Peyer's patch (tissue), 4 donors: ENCODE measurements around the gene LCP1. TPM values are rescaled to one million over a fixed set of nuclear protein-coding genes. Genes with fewer than 3 reads are reported as not detected.

Experiments
- DNase-seq, 3 donors: peaks; one replicate each; pipeline ENCODE4 v3.0.0-alpha.2; 2017 to 2019
- H3K27ac ChIP-seq, 4 donors: fragments of 200-600 bp; sonication (generic); one replicate each; pipeline ENCODE4 v1.5.1; 2016 to 2019
- H3K27me3 ChIP-seq, 2 donors: fragments of 200-600 bp; sonication (generic); one replicate each; pipeline ENCODE4 v1.5.1; 2019
- H3K36me3 ChIP-seq, 3 donors: fragments of 200-600 bp; sonication (generic); one replicate each; pipeline ENCODE4 v1.5.1; 2016 to 2019
- H3K4me1 ChIP-seq, 4 donors: fragments of 200-600 bp; sonication (generic); one replicate each; pipeline ENCODE4 v1.5.1; 2016 to 2019
- H3K4me3 ChIP-seq, 4 donors: fragments of 200-600 bp; sonication (generic); 1 replicate in 3 of 4; 2 replicates in 1 of 4; pipeline ENCODE4 v1.5.1; 2016 to 2019; ENCODE audit warnings: mild to moderate bottlenecking in 1 of 4
- H3K9me3 ChIP-seq, 4 donors: fragments of 200-600 bp; sonication (generic); one replicate each; pipeline ENCODE4 v1.5.1; 2016 to 2019; ENCODE audit warnings: mild to moderate bottlenecking in 1 of 4
- POLR2A ChIP-seq, 2 donors: fragments of 450-650 bp; IDR thresholded peaks; one replicate each; pipeline ENCODE4 v1.5.1; 2017; ENCODE audit warnings: antibody characterized with exemption in 2 of 2, mild to moderate bottlenecking in 2 of 2, moderate library complexity in 2 of 2
- total RNA-seq, 4 donors: library from RNA; depleted of rRNA; stranded (reverse); fragments of >200 nt; gene quantifications; one replicate each; pipeline ENCODE4 v1.1.0, GENCODE V29; 2016
- TF ChIP-seq, protein P1 (sequence below), 6 experiments: fragments of 450-650 bp in 4 of 6; fragments of 200-600 bp in 2 of 6; sonication (generic) in 1 of 6; IDR thresholded peaks; one replicate each; pipeline ENCODE4 v1.5.1; 2017 to 2019; ENCODE audit warnings: antibody characterized with exemption in 6 of 6, mild to moderate bottlenecking in 3 of 6, moderate library complexity in 1 of 6

The LCP1 gene
- total RNA-seq, 4 donors from 2014 or later, result 11.1 to 167 (median 19.2) TPM

DNA sequence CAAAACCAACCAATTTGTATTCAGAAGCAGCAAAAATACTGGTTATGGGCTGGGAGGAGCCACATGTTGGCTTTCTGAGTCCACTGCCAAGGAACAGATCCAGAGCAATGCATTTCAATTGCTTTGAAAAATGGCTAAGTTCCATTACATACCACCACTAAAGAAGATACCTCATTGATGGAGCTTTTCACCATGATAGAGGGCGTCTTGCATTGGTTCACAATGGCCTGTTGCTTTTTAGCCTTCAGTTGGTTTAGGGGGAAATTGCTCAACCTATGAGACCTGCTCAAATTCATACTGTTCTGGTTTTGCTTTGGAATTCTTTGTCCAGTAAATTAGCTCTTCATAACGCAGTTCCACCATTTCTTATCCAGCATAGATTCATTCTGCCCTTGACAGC lies 55.9 kb downstream of the LCP1 start:
- no peaks in the 10 kb centered on the region for H3K4me1 ChIP-seq
- H3K27ac ChIP-seq, result no peak overlapping the region
- TF ChIP-seq, protein P1, sequence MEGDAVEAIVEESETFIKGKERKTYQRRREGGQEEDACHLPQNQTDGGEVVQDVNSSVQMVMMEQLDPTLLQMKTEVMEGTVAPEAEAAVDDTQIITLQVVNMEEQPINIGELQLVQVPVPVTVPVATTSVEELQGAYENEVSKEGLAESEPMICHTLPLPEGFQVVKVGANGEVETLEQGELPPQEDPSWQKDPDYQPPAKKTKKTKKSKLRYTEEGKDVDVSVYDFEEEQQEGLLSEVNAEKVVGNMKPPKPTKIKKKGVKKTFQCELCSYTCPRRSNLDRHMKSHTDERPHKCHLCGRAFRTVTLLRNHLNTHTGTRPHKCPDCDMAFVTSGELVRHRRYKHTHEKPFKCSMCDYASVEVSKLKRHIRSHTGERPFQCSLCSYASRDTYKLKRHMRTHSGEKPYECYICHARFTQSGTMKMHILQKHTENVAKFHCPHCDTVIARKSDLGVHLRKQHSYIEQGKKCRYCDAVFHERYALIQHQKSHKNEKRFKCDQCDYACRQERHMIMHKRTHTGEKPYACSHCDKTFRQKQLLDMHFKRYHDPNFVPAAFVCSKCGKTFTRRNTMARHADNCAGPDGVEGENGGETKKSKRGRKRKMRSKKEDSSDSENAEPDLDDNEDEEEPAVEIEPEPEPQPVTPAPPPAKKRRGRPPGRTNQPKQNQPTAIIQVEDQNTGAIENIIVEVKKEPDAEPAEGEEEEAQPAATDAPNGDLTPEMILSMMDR (IDR thresholded peaks at IDR 0.05), result no peak
- no peak for TF ChIP-seq POLR2A (IDR thresholded peaks at IDR 0.05)
- no peaks in the 10 kb centered on the region for H3K27me3 ChIP-seq
- no peak overlapping the region for H3K4me3 ChIP-seq
- peaks cover 0 to 15% (median 0%) of the 10 kb centered on the region in 3 donors for H3K36me3 ChIP-seq
- no peaks in the 10 kb centered on the region for H3K9me3 ChIP-seq
- no peak for DNase-seq

DNA sequence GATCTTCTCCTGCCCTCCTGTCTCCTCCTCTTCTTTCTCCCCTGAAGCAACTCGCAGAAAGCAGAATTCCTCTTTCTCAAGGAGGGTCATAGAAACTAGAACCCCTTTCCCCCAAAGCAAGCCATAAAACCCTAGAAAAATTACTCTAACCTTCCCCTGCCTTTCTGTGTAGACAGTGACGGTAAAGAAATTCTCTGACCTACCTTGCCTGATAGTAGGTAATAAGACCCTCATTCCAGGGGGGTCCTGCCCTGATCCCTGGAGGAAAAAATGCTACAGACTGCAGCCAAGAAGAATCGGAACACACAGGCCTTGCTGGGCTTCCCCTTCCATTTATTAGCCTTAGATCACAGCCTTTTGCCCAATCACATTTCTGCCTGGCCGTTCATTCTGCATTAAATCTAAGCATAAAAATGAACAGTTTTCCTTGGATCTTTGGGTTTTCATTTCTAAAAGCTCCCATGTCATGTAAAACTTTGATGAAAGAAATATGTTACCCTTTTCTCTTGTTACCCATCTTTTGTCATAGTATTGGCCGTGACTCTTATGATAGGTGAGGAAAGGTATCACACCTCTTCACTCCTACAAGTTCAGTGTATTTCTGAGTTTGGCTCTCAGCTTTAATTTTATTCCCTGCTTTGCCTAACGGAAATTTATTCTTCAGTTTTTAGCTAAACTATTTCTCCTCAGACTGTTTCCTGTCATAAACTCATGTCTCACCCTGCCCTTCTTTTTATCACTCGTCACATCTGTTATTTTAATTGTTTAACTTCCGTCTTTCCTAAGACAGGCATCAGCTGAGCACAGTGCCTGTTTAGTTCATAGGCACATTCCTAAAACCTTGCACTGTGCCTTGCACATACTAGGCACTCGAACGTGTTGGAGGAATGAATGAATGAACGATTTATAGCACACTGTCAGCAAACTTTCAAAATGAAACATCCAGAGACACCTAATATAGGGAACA lies 56.7 kb downstream of the LCP1 start:
- no peak overlapping the region for H3K27ac ChIP-seq
- no peak for DNase-seq
- peaks cover 0 to 14% (median 0%) of the 10 kb centered on the region in 3 donors for H3K36me3 ChIP-seq
- no peaks in the 10 kb centered on the region for H3K27me3 ChIP-seq
- no peak for TF ChIP-seq POLR2A (IDR thresholded peaks at IDR 0.05)
- TF ChIP-seq, protein P1 (IDR thresholded peaks at IDR 0.05), result no peak
- H3K4me1 ChIP-seq, result no peaks in the 10 kb centered on the region
- H3K4me3 ChIP-seq, result no peak overlapping the region
- no peaks in the 10 kb centered on the region for H3K9me3 ChIP-seq

DNA sequence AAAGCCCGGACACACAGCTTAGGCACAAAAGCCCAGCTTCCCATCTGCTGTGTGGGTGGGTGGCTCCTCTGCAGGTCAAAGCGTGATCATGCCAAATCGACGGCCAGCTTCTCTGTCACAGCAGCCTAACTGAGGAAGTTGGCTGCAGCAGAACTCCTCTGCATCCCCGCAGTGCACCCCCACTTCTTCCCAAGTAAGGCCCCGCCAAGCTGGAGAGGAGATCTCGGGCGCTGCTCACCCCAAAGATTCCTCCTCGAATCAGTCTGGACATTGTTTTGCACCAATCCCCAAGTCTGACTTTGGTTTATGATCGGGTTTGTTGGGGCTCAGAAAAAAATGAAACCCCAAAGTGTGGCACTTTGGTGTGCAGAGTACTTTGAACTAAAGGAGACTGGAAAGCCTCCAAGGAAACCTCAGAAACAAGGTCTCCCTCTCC lies 57.4 kb downstream of the LCP1 start:
- H3K9me3 ChIP-seq, result no peaks in the 10 kb centered on the region
- H3K36me3 ChIP-seq, result peaks cover 0 to 7% (median 0%) of the 10 kb centered on the region in 3 donors
- no peak for TF ChIP-seq POLR2A (IDR thresholded peaks at IDR 0.05)
- TF ChIP-seq, protein P1 (IDR thresholded peaks at IDR 0.05), result no peak
- H3K4me1 ChIP-seq, result no peaks in the 10 kb centered on the region
- DNase-seq, result peak in 1 of 3 donors; percentile 53
- H3K27ac ChIP-seq, result no peak overlapping the region
- H3K27me3 ChIP-seq, result no peaks in the 10 kb centered on the region
- no peak overlapping the region for H3K4me3 ChIP-seq

DNA sequence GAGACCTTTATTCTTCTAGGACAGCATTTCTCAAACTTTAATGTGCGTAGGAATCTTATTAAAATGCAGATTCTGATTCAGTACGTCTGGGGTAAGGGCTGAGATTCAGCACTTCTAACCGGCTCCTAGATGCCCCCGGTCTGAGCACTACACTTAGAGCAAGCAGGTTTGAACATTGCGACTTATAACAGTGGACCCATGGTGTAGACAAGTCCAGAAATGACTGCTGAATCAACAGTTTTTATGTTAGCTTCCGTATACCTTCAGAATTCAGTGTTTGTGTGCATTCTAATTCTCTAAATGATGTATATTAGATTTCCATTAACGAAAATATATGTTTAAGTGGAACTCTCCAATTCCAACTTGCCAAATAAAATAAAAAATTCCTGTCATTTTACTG lies 59.7 kb downstream of the LCP1 start:
- Histone ChIP-seq H3K36me3 (peaks cover 0 to 2% (median 0%) of the 10 kb centered on the region in 3 donors), H3K4me1 (no peaks in the 10 kb centered on the region), H3K4me3 (no peak overlapping the region), H3K27ac (no peak overlapping the region), H3K9me3 (no peaks in the 10 kb centered on the region), H3K27me3 (no peaks in the 10 kb centered on the region)
- DNase-seq, result no peak
- TF ChIP-seq, protein P1 (IDR thresholded peaks at IDR 0.05), result no peak
- no peak for TF ChIP-seq POLR2A (IDR thresholded peaks at IDR 0.05)

DNA sequence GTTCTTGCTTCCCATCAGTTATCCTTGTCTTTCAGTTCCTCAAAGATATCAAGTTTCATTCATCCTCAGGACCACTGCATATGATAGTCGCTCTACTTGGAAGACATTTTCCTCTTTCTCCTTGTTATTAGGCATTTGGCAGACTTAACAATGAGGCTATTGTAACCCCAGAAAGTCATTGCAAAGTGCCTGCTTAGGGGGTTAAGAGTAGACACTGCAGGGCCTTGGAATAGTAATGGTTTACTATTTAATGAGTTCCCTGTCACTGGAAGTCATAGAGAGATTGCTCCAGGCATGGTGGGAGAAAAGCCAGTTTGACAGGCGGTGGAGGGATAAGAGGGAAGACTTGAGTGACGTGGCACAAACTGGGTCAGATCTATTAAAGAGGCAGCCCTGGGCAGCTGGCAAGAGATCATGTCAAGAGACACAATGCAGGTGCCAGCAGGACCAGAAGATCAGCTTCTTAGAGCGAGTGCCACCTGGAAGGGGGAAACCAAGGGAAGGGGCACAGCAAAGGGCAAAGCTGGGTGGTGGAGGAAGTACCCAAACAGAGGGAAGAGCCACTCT lies 60.3 kb downstream of the LCP1 start:
- no peak overlapping the region for H3K4me3 ChIP-seq
- H3K4me1 ChIP-seq, result no peaks in the 10 kb centered on the region
- H3K27ac ChIP-seq, result no peak overlapping the region
- no peaks in the 10 kb centered on the region for H3K36me3 ChIP-seq
- no peak for TF ChIP-seq POLR2A (IDR thresholded peaks at IDR 0.05)
- TF ChIP-seq, protein P1 (IDR thresholded peaks at IDR 0.05), result no peak
- H3K9me3 ChIP-seq, result no peaks in the 10 kb centered on the region
- no peaks in the 10 kb centered on the region for H3K27me3 ChIP-seq
- DNase-seq, result no peak
